Kidney capillary endothelial cell (primary cell): Measurements from ENCODE around the gene GALR2.
"Not testable (repeated sequence)": the region's sequence is repeated elsewhere in the genome, so short reads cannot be mapped to it uniquely, and the experiment has no call there.

ENCODE experiments used
- DNase-seq: peaks from one replicate; pipeline ENCODE4 v3.0.0-alpha.2; 2018; ENCODE audit warnings: low spot score

Gene GALR2

DNA sequence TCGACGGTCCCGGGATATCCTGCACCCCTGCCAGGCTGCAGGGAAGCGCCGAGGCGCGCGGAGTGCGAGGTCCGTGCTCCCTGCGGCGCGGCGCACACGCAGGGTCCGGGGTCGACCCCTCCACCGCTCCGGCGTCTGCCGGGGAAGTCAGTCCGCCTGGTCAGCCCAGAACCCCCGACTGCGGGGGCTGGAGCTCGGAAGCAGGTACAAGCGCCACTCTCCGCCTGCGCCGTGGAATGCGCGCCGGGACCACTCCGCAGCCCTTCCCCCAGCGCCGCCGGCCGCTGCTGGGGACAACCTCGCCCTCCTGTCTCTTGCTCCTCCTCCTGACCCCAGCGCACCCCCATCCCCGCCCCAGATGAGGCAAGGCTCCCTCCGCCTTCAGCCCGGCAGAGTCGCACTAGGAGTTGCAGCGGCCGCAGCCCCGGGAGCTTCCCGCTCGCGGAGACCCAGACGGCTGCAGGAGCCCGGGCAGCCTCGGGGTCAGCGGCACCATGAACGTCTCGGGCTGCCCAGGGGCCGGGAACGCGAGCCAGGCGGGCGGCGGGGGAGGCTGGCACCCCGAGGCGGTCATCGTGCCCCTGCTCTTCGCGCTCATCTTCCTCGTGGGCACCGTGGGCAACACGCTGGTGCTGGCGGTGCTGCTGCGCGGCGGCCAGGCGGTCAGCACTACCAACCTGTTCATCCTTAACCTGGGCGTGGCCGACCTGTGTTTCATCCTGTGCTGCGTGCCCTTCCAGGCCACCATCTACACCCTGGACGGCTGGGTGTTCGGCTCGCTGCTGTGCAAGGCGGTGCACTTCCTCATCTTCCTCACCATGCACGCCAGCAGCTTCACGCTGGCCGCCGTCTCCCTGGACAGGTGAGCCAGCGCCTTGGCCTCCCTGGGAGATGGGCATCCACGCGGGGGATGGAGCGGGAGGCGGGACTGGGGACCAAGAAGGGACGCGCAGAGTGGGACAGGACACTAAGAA is at the start of gene GALR2:
Gene GALR2 (plus strand): TSS at position 392 of the 974 bp plus-strand sequence. CDS start 103 bp downstream, at position 495.
- DNase-seq = no peak

DNA sequence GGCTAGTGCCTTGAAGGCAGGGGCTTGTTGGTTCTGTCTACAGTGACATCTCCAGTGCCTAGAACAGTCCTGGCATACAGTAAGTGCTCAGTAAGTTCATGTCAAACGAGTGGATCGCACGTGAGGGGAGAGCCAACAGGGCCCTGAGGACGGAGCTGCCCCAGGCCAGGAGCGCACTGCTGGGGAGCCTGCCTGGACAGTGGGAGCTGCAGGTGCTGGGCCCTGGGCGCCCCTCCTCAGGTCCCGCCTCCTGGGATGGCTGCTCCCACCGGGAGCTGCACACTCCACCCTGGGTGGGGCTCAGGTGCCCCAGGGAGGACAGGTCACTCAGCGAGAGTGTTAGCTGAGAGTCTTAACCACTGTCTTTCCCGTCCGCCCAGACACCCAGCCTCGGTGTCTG is 49.3 kb upstream of the GALR2 start:
- no peak for DNase-seq

GRCh38 chr17:76026714-76027158 is 47.8 kb upstream of the GALR2 start:
- no peak for DNase-seq

DNA sequence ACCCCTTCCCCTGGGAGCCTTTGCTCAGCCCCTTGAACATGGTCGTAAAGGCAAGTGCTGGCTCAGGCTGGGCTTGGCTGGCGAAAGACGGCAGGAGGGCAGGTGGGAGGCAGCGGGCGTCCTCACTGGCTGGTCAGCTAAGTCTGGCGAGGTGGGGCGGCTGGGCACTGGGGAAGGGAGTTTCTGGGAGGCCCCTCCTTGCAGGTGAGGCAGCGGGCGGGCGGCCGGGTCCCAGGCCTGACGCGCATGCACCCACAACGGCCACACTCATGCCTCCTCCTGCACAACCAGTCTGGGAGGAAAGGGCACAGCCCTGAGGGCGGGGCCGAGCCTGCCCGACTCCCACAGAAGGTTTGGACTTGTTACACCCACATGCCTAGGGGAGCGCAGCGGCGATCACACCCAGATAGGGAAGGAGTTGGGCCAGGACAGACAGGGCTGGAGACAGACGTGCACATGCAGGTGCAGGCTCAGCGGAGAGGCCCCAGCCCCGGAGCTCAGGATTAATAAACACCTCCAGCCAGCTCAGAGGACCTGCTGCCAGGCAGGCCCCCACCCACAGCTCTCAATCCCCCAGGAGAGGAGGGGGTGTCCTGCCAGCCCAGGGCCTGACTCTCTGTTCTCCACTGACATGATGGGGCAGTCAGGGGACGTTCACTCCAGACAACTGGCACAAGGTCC is 47.3 kb upstream of the GALR2 start, which contains the start of gene EVPL:
Gene EVPL (minus strand): TSS at position 148 of the 681 bp plus-strand sequence. CDS start 108 bp downstream, at position 40.
- no peak for DNase-seq

GRCh38 chr17:76032073-76032779 is 42.4 kb upstream of the GALR2 start:
- DNase-seq = no peak

GRCh38 chr17:76032780-76033108 is 41.8 kb upstream of the GALR2 start:
- no peak for DNase-seq

DNA sequence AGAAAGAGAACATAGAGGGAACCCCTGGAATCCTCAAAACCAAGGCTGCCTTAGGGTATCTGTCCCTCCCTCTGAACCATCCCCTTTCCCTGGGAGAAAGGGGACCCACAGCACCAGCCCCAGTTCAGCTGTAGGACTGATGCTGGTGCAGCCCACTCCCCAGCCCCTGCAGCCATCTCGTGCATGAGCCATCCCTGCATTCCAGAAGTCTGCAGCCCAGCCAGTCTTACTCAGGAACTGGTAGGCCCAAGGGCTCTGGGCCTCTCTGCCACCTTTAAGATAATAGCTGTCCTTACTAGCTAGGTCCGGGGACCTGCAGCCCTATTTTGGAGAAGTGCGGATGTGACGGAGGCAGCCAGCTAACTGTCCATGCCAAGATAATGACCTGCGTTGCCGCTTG is 41.4 kb upstream of the GALR2 start:
- DNase-seq = no peak

- DNase-seq = no peak
Measured at GRCh38 chr17:76034428-76035350, 39.9 kb upstream of the GALR2 start.

DNA sequence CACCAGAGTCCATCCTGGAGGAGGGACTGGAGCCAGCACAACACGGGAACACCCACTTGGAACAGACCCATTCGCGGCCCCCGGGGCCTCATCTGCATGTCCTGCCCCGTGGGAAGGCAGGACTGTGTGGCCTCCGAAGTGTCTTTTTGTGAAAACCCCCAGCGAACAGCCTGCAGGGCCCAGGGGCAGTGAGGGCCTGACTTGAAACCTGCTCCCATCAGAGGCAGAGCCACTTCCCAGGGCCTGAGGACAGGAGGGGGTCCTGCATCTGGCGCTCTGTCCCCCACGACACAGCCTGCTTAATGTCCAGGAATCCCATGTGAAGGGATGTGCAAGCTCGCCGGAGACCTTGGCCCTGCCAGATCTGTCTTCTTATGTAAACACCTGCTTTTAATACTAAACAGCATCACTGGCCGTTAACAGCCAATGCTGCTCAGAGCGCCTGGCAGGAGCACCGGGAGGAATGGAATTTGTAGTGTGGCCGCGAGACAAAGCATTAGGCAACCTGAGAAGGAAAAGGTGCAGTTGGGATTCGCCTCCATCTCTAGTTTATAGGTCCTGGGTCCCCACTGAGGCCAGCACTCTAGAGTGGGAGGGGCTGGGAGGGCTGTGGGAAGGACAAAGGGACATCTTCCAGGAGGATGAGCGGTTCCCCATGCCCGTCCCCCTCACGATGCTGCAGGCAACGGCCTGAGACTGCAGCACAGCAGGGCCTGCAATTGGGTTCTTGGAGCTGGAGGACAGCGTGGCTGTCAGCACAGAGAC is 37.9 kb upstream of the GALR2 start:
- DNase-seq = no peak

DNA sequence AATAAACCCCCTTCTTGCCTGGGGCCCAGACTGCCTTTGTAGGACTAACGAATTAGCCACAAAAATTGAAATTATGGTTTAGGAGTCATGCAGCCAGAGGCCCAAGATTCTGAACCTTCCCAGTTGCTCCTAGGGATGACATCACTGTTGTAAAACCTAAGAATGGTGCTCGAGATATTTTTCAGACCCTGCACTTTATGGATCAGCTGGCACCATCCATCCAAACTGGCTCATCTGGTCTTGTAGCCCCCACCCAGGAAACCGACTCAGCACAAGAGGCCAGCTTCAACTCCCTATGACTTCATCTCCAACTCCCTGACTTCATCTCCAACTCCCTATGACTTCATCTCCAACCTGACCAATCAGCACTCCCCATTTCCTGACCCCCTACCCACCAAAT is 36.5 kb upstream of the GALR2 start:
- DNase-seq = no peak

DNA sequence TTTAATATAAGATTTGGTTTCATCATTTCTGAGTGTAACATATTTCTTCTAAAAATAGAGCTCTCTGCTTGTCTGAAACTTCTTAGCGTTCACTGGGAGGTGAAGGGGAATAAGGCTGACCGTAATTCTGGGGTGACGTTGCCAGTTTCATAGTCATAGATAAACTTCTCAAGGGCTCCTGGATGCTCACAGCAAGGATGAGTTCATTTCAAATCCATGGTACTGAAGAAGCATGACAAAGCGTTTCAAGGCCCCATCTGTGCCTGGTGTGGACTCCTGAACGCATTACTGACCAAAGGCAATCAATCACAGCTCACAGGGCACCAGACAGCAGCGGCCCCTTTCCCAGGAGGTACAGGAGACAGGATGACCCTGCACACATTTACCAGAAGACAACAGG is 35.5 kb upstream of the GALR2 start:
- no peak for DNase-seq

DNA sequence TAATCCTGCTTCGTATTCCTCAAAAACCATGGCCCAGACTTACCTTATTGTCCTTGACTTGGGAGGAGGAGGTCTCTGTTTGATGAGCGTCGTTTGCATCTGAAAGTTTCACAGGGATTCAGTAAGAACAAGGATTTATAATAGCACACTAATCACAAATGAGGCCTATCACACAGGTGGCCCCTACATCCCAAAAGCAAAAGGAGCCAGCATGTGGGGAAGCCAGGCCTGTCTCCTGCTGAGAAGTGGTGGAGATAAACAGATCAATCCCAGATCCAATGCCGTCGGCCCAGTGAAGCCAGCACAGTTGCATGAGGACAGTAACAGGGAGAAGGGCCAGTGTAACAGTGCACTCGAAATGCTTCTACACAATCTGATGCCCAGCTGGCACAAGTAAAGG is 34.2 kb upstream of the GALR2 start:
- no peak for DNase-seq

DNA sequence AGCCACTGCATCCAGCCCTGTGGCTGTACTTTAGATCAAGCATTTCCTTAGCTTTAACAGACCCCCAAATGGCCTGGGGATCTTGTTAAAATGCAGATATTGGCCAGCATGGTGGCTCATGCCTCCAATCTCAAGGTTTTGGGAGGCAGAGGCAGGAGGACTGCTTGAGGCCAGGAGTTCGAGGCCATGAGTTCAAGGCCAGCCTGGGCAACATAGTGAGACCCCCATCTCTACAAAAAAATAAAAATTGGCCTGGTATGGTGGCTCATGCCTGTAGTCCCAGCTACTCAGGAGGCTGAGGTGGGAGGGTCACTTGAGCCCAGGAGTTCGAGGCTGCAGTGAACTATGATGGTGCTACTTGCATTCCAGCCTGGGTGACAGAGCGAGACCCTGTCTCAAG is 31.7 kb upstream of the GALR2 start:
- DNase-seq = not testable (repeated sequence)

- not testable (repeated sequence) for DNase-seq
Measured at GRCh38 chr17:76044475-76045007, 30.0 kb upstream of the GALR2 start.

GRCh38 chr17:76046064-76046463 is 28.5 kb upstream of the GALR2 start:
- no peak for DNase-seq

GRCh38 chr17:76048025-76048605 is 26.5 kb upstream of the GALR2 start:
- DNase-seq = no peak

- DNase-seq = no peak
Measured at GRCh38 chr17:76048711-76049110, 25.9 kb upstream of the GALR2 start.

DNA sequence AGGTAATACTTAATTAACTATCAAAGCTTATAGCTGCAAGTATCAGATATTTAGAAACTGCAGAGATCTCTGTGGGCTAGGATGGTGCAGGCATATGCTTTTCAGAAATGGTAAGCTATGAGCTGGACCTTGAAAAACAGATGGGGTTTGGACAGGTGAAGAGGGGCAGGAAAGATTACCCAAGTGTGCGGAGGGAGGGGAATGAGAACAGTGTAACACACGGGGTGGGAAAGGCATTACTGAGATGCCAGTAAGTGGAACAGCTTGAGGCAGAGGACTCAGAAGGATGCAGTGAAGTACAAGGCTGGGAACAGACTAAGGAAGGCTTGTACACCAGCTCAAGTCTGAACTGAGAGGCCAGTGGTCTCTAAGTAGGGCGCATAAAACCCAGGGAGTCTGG is 25.3 kb upstream of the GALR2 start:
- DNase-seq = no peak

- no peak for DNase-seq
Measured at GRCh38 chr17:76049836-76050537, 24.6 kb upstream of the GALR2 start.
